NCI-H526 (cell line): ENCODE measurements around the gene SETD1A.

Source experiments
- DNase-seq, 2 experiments: peaks; one replicate each; lab custom pipeline; 2025; lab: John Stamatoyannopoulos, UW

The SETD1A gene

DNA sequence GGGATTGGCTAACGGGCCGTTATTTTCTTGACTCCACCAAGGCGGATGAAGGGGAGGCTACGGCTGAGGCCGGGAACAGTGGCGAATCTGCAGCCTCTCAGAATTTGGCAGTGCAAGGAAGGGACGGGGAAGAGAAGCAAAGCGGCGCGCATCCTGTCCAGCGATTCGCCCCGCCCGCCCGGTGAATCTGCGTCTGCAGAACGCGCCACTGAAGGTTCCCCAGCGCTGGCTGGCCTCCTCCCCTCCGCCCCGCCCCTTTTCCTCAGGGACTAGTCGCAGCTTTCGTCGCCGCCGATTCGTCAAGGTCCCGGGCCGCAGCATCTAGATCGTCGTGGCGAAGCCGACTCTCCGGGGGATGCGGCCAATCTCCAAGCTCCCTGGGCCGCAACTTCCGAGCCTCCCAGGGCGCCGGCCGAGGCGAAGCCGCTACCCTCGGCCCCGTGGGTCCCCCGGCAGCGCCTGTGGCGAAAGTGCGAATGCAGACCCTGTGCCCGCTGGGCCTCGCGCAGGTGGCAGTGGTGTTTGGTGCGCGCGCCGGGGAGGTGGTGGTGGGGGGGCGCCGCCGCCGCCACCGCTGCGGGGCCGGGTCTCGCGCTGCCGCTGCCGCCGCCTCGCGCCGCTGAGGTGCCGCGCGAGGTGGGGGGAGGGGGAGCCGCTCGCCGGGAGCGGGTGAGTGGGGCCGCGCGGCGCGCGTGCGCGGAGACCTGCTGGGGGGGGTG is at the start of gene SETD1A:
SETD1A (plus strand) TSS at position 299 of the 719 bp plus-strand sequence. CDS start 978 bp downstream, outside the sequence.
- peak; percentile 84 to 97 for DNase-seq

DNA sequence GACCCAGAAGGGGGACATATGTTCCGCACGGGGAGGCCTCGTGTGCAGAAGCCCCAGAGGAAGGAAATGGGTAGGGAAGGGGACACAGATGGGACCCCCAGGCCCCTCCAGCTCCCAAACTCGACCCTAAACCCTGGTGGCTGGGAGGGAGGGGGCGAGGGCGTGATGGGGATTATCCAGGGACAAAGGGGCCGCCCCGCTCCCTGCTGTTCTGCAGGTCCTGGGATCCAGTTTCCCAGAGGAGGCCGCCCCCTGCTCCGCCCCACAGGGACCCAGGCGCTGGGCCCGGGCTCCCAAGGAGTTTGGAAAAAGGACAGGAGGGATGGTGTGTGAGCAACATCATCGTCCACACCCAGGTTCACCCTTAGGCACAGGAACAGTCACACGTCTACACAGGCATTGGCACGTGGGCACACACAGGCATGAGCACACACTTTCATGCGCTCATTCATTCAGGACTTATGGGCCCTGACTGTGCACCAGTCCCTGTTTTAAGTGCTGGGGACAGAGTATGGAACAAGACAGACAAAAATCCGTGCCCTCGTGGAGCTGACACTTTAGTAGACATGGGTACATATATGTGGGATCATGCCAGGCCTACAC is 47.0 kb upstream of the SETD1A start:
- DNase-seq: no peak

DNA sequence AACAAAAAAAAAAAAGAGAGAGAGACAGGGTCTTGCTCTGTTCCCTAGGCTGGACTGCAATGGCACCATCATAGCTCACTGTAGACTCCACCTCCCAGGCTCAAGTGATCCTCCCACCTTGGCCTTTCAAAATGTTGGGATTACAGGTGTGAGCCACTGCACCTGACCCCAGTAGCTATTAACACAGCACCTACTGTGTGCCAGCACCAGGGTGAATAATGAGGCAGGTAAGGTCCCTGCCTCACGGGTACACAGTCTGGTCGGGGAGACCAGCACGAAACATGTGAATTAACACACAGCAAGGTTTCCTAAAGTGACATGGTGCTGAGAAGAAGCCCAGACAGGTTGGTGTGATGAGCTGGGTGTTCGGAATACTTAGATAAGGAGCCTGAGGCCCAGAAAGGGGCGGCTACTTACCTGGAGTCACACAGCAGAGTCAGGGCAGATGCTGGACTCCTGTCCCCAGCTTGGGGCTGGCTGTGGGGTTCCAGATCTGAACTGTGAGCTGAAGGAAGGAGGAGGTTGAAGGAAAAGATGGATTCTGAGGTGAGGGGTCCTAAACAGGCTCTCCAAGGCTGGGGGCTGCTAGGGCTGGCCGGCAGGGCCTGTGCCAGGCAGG is 44.7 kb upstream of the SETD1A start:
- no peak for DNase-seq

DNA sequence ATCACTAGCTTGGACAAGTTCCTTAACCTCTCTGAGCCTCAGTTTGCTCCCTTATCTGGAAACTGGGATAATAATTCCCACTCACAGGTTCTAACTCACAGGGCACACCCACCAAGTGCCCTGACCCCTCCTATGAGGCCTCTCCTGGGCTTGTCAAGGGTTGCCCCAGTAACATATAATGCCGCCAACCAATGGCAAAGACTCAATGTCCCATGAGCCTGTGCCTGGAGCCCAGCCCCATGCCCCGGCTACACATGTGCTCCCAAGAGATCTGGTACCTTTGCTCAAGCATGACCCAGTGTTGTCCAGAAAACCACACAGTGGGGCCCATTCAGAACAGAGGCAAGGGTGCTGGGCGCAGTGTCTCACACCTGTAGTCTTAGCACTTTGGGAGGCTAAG is 42.7 kb upstream of the SETD1A start:
- DNase-seq: no peak

DNA sequence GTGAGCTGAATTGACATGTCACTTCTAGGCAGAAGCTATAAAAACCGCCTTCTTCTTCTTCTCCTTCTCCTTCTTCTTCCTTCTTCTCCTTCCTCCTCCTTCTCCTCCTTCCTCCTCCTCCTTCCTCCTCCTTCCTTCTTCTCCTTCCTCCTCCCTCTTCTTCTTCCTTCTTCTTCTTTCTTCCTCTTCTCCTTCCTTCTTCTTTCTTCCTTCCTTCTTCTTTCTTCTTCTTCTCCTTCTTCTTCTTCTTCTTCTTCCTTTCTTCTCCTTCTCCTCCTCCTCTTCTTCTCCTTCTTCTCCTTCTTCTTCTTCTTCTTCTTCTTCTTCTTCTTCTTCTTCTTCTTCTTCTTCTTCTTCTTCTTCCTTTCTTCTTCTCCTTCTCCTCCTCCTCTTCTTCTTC is 38.9 kb upstream of the SETD1A start:
- DNase-seq: no peak

DNA sequence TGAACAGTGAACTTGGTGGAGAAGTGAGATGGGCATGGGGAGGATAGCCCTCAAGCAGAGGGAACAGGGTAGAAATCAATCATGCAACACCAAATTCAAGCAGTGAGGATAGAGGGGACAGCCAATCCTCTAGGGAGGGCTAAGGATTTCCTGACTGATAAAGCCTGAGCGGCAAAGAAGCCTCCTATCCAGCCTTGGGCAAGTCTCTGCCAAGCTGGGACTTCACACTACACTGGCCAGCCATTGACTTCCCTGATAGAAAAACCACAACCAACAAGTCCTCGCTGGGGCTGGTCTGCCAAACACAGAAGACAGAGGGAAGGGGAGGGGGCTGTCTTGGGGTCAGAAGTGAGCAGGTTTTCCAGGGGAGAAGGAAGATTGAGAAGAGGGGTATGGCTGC is 36.7 kb upstream of the SETD1A start:
- no peak for DNase-seq

DNA sequence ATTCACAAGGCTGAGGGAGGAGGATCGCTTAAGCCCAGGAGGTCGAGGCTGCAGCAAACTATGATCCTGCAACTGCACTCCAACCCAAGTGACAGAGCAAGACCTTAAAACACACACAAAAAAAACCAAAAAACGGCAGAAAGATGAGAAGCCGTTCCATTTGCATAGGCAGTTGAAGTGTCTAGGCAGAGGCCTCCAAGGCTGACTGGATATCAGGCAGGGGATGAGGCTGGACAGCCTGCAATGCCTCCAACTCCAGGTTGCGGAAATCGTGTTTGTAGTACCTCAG is 36.2 kb upstream of the SETD1A start:
- DNase-seq: no peak

DNA sequence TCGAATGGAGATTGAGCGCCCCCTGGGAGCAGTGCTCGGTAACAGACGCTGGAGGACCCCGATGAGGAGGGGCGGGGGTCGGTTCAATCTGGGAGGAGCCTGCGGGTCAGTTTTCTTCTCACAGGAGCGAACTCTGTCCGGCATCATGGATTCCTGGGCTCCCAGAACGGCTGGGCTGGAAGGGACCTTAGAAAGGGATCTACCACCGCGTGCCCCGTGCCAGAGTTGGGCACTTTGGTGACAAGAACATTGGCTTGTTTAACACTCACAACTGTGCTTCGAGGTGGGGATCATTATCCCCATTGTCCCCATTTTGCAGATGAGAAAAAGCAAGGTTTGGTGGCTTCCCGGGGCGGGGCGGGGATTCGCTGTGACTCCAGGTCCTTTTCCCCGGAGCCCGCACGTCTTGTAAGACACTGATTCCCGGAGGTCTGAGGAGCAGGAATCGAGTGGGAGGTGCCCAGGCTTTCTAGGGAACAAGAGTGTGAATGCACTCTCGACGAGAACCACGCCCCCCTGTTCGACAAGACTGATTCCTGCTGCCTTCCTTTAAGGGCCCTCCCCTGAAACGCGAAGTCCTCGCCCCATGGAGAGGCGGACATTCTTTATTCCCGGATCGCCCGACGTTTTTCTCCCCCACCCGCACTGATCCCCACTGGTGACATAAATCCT is 35.7 kb upstream of the SETD1A start:
- DNase-seq: peak; percentile 93 to 95

DNA sequence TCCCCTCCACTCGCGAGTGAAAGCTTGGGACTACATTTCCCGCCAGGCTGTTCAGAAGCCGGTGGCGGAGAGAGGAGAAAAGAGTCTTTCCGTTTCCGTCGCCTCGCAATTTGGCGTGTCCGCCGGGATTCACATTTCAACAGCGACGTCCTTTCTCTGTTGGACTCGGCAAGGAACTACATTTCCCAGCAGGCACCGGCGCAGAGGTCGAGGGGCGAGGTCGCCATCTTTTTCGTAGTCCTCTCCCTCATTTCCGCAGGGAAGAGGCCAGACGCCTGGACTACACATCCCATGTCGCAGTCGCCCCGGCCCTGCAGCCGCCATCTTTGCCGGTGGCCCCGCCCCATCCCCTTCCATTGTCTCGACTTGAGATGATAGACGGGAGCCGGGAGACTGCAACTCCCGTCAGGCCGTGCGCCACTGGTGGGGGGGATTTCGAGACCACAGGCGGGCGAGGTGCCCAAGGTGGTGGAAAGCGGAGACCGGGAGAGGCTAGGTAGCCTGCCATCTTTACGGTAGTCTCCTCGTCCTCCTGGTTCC is 35.1 kb upstream of the SETD1A start:
- peak; percentile 99 for DNase-seq

DNA sequence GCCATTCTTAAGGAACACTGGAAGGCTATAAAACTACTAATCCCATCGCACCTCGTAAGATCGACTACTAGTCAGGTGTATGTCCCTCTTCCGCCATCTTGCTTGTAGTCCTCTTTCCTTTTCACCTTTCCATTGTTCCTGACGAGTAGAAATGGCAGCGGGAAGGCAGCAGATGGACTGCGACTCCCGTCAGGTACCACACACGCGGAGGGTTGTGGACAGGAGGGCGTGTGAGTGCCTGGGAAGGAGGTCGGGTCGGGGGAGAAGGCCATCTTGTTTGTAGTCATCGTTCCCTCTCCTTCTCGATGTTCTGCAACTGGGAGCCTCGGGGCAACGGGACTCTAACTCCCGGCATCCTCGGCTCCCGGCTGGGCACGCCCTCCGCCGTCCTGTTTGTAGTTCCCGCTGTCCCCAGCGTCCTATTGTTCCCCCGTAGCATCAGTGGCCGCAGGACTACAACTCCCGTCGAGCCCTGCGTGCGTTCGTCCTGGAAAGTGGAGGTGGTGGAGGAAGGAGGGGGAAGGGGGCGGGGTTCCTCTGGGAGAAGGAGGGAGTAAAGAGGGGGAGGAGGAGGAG is 34.5 kb upstream of the SETD1A start:
- peak; percentile 99 for DNase-seq

DNA sequence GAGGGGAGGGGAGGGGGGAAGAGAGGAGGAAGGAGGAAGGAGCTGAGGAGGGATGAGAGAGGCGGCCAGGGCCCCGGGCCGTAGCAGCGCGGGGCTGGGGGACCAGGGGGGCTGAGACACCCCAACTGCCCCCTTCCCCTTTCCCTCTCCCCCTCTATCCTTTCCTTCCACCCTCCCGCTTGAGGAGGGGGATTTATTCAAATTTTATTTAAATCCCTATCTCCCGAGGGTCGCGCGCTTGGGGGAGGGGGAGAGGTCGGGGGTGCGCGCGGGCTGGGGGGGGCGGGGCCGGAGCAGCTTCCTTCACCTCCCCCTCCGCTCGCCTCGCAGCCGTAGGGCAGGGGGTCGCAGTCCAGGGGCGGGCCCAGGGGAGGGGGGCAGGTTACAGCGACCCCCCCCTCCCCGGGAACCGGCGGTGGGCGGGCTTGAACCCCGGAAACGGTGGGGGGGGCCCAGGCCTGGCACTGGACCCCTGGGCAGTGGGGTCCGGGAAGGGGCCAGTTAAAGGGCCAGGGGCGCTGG is 33.9 kb upstream of the SETD1A start, which contains the start of gene FBXL19:
FBXL19 (plus strand) TSS at position 19 of the 522 bp plus-strand sequence. CDS start 2,183 bp downstream, outside the sequence.
- no peak for DNase-seq

DNA sequence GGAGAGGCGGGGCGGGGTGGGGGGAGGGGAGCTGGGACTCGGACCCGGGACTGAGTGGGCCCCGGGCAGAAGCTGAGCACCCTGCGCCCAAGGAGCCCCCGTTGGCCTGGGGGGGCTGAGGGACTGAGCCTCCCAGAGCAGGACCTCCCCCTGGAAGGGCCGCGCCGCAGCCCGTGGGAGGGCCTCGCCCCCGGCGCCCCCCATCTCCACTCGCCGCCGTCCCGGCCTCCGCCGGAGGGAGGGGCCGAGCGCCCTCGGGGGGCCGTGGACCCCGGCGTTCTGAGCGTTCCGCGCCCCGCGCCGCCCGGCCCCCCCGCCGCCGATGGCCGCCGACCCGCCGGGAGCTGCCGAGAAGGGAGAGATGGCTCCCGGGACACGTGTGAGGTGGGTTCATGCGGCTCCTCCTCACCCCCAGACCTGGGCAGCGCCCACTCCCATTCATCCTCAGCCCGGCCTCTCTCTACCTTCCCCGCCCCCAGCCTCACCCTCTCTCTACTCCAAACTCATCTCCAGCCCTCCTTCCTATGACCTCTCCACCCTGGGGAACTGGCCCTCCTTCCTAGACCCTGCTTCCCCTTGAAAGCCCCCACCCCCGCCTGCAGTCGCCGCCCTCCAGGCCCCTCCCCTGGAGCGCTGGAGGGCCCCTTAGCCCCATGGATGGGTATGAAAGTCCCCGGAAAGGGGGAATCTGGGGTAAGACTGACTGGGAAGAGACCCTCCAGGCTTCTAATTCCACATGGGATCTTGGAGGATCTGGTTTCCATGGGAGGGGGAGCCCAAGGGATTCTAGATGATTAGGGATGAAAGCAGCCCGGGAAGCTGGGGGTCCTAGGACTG is 33.3 kb upstream of the SETD1A start:
- peak in 1 of 2 experiments; percentile 26 for DNase-seq

DNA sequence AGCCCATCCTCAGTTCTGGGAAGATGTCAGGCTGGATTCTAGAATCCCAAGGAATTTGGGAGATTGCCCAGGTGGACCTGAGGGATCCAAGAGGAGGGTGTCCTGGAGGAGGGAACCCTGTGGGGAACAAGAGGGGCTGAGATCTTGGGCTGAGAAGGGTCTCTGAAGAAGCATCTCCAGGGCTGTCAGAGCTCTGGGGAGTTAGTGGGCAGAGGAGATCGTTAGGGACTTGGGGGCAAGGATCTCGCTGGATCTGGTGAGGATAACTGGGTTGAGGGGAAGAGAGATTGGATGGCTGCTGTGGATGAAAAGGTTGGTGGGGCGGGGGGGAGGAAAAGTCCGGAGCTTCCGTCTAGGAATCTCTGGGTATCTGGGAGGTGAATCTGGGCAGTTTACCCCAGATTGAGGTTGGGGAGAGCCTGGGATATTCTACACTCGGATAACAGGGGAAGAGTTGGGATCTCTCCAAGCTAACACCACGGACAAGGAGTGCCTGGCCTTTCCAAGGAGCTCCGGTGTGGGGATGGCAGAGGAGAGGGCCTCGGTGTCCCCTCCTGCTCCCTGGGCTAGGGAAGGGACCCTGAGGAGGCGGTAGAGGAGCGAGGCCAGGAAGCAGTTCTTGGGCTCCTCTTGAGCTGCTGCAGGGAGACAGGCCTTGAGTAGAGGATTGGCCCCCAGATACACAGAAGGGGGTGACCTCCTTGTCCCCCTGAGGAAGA is 32.5 kb upstream of the SETD1A start:
- no peak for DNase-seq

DNA sequence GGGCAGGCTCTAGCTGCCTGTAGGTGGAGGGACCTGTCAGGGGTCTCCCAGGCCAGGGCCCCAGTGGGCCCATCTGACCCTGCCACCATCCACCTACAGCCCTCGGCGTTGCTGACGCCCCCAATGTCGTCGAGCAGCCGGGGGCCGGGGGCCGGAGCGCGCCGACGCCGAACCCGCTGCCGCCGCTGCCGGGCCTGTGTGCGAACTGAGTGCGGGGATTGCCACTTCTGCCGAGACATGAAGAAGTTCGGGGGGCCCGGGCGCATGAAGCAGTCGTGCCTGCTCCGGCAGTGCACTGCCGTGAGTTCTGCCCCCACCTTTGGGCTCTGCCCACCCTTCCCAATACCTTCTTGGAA is 31.9 kb upstream of the SETD1A start:
- DNase-seq: no peak

DNA sequence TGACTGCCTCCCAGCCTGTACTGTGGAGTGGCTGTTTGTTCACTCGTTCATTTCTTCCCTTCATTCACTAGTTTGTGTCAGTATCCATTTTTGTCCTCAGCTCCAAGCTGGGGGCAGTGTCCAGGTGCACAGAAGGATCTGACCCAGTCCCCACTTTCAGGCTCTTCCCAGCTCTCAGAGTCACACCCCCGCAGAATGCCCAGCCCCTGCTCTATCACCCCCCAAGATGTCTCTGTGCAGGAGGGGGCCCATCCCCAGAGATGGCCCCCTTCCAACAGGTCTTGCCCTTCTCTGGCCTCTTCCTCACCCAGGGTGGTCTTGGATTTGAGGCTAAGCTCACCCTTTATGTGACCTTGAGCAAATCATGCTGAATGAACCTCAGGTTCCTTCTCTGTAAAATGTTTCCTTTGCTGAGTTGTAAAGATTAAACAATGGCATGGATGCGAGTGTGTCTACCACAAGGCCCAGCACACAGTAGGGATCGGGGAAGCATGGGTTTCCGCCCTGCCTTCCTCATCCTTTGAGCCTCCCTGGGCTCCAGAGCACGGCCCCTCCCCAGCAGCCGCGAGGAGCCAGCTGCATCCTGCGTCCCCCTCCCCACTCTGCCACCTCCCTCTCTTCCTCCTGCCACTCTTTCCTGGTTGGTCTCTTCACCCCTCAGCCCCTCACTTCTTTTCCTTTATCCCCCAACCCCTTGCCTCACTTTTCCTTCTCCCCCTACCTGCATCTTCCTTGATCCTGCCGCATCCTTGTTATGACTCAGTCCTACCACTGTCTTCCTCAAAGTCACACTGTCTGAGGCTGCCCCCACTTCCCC is 31.4 kb upstream of the SETD1A start:
- no peak for DNase-seq

DNA sequence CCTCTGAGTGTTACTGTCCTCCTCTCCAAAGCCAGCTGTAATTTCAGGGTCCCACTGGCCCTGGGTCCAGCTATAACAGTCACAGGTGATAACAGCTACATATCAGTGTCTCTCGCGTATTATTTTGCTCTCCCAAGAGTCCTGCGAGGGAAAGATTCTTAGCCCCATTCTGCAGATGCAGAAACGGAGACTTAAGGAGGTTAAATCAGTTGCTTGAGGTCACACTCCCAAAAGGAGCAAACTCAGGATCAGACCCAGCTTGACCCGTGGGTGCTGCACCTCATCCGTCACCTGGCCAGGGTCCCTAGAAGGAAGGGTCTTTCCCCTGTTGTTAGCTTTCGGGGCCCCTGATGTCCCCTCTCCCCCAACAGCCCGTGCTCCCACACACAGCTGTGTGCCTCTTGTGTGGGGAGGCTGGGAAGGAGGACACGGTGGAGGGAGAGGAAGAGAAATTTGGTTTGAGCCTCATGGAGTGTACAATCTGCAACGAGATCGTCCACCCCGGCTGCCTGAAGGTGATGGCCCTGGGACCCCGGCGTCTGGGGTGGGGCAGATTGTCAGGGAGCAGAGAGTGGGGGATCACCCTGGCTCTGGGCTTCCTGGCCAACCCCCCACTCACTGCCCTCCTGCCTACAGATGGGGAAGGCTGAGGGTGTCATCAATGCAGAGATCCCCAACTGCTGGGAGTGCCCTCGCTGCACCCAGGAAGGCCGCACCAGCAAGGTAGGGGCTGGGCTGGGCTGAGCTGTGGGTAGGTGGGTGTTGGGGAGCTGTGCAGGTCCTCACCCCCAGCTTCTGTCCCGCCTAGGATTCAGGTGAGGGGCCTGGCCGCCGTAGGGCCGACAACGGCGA is 30.4 kb upstream of the SETD1A start:
- DNase-seq: peak in 1 of 2 experiments; percentile 41

DNA sequence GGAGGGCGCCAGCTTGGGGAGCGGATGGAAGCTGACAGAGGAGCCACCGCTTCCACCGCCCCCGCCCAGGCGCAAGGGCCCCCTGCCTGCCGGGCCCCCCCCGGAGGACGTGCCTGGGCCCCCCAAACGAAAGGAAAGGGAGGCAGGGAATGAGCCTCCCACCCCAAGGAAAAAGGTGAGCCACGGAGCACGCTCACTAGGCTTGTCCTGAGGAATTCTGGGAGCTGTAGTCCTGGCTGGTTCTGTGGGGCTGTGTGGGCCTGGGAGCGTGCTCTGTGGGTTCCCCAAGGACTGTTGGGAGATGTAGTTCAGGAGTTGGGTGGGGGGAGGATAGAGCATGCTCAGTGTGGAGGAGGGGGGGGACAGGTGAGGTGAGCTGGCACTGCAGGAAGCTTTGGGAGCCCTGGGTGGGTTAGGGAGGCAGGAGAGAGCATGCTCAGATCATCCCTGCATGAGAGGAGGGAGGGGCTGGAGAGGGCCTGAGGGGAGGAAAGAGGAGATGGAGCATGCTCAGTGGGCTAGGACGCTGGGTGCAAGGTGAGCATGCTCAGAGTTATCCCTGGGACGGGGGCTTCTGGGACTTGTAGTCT is 29.7 kb upstream of the SETD1A start:
- peak; percentile 96 to 97 for DNase-seq

DNA sequence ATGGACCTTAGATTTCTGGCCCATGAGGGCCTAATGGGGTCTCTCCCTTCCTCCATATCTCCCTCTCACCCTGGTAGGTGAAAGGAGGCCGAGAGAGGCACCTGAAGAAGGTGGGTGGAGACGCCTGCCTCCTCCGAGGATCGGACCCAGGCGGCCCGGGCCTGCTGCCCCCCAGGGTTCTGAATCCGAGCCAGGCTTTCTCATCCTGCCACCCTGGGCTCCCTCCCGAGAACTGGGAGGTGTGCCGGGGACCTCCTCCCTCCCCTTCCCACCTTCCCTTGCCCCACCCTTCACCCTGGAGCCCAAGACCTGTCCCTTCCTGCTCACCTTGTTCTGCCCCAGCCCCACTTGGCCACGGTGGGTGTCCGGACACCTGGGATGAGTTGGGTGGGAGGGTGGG is 29.2 kb upstream of the SETD1A start:
- DNase-seq: no peak
